ENCODE measurements around the gene PPP1R3A.

PPP1R3A gene

GRCh38 chr7:113878394-113878992, 40.3 kb downstream of the PPP1R3A start:
- DNase-seq (ENCODE audit: low spot score): no peak

- DNase-seq (ENCODE audit: low spot score): no peak
Measured at GRCh38 chr7:113875224-113875623, 43.6 kb downstream of the PPP1R3A start.

- DNase-seq (ENCODE audit: low spot score): no peak
Measured at GRCh38 chr7:113873554-113874151, 45.2 kb downstream of the PPP1R3A start.

- DNase-seq (ENCODE audit: low spot score): no peak
Measured at GRCh38 chr7:113872981-113873380, 45.8 kb downstream of the PPP1R3A start.

GRCh38 chr7:113867325-113867724, 51.5 kb downstream of the PPP1R3A start:
- no peak for DNase-seq (ENCODE audit: low spot score)

GRCh38 chr7:113856010-113856409, 62.8 kb downstream of the PPP1R3A start:
- no peak for DNase-seq (ENCODE audit: low spot score)

- no peak for DNase-seq (ENCODE audit: low spot score)
Measured at GRCh38 chr7:113840954-113841353, 77.9 kb downstream of the PPP1R3A start.

- DNase-seq (ENCODE audit: low spot score): no peak
Measured at GRCh38 chr7:113835367-113835766, 83.4 kb downstream of the PPP1R3A start.

- no peak for DNase-seq (ENCODE audit: low spot score)
Measured at GRCh38 chr7:113832196-113832745, 86.5 kb downstream of the PPP1R3A start.

- DNase-seq (ENCODE audit: low spot score): no peak
Measured at GRCh38 chr7:113831556-113831955, 87.3 kb downstream of the PPP1R3A start.

GRCh38 chr7:113828581-113828980, 90.2 kb downstream of the PPP1R3A start:
- no peak for DNase-seq (ENCODE audit: low spot score)

Measured in NAMALWA (cell line).